Femur (tissue), 1 donor: Measurements from ENCODE around the gene MMP27.
"Not testable (repeated sequence)": the region's sequence is repeated elsewhere in the genome, so short reads cannot be mapped to it uniquely, and the experiment has no call there.

Experiments used
- DNase-seq: peaks from one replicate; pipeline ENCODE4 v3.0.0-alpha.2; 2017

The MMP27 gene, protein sequence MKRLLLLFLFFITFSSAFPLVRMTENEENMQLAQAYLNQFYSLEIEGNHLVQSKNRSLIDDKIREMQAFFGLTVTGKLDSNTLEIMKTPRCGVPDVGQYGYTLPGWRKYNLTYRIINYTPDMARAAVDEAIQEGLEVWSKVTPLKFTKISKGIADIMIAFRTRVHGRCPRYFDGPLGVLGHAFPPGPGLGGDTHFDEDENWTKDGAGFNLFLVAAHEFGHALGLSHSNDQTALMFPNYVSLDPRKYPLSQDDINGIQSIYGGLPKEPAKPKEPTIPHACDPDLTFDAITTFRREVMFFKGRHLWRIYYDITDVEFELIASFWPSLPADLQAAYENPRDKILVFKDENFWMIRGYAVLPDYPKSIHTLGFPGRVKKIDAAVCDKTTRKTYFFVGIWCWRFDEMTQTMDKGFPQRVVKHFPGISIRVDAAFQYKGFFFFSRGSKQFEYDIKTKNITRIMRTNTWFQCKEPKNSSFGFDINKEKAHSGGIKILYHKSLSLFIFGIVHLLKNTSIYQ

GRCh38 chr11:102705626-102706025 lies at the start of gene MMP27:
MMP27 (minus strand) TSS chr11:102705769; CDS start chr11:102705714, 55 bp downstream.
- no peak for DNase-seq

- DNase-seq = no peak
Measured at GRCh38 chr11:102753267-102753666, 47.7 kb upstream of the MMP27 start.

DNA sequence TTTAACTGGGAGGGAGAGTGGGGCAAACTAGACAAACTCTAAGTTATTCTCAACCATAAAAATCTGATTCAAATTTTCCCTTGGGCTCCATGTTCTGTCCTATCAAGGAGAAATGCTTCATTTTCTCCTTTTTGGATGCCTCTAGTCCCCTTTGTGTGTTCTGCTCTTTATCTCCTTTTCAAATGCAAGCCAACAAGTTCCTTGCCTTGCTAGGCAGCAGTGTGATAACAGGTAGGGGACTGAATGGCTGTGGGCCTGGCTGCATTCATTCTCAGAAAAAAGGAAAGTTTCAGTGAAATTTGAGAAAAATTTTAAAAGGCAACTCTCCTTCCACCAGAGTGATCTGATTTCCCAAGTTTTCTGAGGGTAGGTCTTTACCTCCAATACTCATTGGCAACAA lies 46.1 kb upstream of the MMP27 start:
- no peak for DNase-seq

- DNase-seq = no peak
Measured at GRCh38 chr11:102749101-102749722, 43.6 kb upstream of the MMP27 start.

DNA sequence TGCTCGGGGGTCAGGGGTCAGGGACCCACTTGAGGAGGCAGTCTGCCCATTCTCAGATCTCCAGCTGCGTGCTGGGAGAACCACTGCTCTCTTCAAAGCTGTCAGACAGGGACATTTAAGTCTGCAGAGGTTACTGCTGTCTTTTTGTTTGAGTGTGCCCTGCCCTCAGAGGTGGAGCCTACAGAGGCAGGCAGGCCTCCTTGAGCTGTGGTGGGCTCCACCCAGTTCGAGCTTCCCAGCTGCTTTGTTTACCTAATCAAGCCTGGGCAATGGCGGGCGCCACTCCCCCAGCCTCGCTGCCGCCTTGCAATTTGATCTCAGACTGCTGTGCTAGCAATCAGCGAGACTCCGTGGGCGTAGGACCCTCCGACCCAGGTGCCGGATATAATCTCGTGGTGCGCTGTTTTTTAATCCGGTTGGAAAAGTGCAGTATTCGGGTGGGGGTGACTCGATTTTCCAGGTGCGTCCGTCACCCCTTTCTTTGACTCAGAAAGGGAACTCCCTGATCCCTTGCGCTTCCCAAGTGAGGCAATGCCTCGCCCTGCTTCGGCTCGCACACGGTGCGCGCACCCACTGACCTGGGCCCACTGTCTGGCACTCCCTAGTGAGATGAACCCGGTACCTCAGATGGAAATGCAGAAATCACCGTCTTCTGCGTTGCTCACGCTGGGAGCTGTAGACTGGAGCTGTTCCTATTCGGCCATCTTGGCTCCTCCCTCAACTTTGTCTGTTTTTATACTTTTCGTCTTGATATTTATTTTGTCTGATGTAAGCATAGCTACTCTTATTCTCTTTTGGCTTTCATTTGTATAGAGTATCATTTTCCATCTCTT lies 41.4 kb upstream of the MMP27 start:
- not testable (repeated sequence) for DNase-seq

DNA sequence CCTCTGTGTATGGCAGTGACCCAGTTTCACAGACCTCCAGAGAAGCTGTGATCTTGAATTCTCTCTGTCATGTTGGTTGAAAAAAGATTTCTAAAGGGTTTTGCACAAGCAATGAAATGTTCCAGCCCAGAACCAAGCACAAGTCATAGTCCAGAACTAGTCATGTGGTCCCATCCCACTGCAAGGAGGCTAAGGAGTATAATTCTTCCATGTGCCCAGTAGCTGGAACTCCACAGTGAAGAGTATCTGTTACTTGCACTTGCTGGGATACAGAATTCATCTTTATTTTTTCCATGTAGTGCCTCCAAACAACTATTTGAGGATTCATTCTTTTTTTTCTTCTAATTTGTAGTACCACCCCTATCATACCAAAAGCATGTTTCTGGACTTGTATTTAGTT lies 29.1 kb upstream of the MMP27 start:
- DNase-seq = no peak

GRCh38 chr11:102733232-102733875 lies 27.8 kb upstream of the MMP27 start:
- DNase-seq = peak; percentile 24

DNA sequence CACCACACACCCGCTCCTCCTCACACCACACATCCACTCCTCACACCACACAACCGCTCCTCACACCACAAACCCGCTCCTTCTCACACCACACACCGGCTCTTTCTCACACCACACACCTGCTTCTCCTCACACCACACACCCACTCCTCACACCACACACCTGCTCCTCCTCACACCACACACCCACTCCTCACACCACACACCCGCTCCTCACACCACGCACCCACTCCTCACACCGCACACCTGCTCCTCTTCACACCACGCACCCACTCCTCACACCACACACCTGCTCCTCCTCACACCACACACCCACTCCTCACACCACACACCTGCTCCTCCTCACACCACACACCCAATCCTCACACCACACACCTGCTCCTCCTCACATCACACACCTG lies 25.4 kb upstream of the MMP27 start:
- not testable (repeated sequence) for DNase-seq

DNA sequence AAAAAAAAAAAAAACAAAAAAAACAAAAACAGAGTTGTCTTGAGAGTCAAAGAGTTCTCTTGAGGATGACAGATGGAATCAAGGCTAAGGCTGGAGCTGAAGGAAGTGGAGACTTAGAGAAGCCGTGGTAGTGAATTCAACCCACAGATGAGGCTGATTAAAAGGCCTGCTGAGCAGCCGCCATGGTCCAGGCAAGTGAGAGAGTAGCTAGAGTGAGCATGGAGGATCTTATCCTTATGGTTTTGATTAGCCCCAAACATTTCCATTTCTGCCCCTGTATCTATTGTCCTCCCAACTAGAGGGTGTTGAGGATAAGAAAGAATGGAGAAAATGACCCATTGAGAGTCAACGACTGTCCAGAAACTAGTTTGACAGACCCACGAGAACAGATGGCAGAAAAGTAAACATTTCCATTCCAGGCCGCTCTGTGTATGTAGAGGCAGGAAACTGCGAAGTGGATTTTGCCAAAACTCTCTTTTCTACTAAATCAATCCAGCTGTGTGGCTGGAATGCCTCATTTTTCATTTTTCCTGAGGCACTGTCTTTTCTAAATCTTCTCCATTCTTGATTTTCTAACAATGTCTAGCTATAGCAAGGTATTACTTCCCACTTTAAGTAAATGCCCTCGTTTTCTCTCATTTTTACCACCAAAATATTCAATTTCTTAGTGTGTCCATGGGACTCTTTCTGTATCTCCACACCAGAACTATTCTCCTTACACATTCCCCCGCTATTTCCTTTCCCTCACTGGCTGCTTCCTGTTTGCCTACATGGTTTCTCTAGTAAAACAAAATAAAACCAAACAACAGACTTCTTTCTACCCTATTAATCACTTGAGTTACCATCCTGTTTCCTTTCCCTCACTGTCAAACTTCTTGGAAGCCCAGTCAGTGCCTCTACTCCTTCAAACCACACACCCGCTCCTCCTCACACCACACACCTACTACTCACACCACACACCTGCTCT lies 24.6 kb upstream of the MMP27 start:
- no peak for DNase-seq

- no peak for DNase-seq
Measured at GRCh38 chr11:102727890-102728289, 22.3 kb upstream of the MMP27 start.

DNA sequence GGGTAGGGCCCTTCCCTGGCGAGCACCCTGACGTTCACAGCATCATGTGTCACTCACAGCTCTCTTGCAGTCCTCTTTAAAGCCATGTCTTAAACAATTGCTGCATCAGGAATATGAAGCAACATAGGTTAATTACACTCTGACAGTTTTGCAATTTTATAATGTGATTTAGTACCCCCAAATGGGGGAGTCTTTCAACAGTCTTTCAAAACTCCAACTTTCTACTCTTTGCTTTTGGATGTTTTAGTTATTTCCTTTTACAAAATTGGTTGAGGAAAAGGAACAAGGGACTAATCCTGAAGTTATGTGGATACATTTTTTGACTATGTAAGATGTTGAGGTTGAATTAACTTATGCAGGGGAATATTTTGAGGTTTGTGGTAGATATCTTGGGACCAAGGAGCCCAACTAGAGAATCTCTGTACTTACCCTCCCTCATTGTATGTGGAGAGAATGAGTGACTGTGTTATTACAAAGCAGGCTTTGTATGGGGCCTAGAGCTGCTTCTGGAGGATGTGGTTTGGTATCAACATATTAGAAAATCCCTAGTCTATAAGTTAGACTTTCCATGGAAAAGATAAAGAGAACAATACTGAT lies 19.4 kb upstream of the MMP27 start, which contains the start of gene MMP8:
MMP8 (minus strand) TSS at position 51 of the 597 bp plus-strand sequence. CDS start 99 bp downstream, outside the sequence.
- no peak for DNase-seq

DNA sequence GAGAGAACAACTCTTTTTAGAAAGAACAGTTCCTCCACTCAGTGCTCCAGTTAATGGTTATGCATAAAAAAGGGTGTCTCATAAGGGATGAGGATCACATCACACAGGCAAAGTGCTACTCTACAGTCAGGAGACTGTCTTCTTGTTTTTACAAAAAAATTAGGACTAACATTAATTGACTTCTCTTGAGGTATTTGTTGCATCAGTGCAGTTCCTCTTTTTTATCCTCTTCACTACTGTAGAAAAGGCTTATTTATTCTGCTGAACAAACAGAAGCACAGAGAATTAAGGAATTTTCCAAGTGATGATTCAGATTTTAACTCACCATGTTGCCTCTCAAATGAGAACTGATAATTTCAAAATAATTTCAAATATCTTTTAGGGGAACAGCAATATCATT lies 17.3 kb upstream of the MMP27 start:
- DNase-seq = no peak

- no peak for DNase-seq
Measured at GRCh38 chr11:102719620-102720277, 14.2 kb upstream of the MMP27 start.

- DNase-seq = no peak
Measured at GRCh38 chr11:102717280-102717679, 11.7 kb upstream of the MMP27 start.

DNA sequence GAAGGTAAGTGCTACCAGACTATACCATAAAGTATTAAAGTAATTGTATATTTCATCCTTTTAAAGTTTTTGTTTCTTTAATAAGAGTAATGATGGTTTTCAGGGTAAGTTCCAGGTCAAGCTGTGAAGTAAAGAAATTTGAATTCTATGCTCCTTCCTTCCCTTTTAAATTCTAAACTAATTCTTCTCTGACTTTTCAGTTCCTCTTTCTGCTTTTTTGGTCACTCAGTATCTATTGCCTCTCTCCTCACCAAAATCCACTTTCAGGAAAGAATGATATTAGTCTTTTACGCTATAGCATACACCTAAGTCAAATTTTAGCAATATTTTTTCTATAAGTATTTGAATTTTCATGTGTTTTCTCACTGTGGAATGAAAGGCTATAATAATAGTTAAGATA lies 11.0 kb upstream of the MMP27 start:
- no peak for DNase-seq

- DNase-seq = no peak
Measured at GRCh38 chr11:102712137-102712536, 6.6 kb upstream of the MMP27 start.

DNA sequence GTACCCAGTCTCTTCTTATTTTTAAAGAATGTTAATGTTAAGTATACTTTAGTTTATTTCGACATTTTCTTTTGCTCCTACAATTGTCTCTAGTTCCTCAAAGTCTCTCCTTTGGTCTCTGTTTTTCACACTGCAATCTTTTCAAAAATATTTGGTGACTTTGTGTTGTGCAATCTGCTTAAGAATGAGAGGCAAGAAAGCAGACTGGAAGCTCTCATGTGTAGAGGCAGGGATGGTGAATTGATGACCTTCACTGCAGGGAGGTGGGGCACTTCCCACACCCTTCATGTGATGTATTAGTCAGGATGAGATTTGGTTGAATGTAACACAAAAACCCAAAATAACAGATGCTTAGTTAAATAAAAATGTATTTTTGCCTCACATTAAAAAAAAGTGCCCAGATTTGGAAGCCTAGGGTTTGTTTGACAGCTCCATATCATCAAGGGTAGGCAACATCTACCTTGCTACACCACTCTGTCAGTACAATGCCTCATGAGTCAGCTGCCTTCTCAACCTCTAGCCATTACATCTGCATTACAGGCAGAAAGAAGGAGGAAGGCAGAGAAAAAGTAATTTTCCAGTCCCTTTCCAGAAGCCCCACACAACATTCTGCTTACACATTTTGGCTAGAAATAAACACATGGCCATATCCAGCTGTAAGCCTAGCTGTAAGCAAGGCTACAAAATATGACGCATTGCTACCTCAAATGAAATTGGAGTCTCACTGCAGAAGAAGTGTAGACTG lies 3.8 kb upstream of the MMP27 start:
- DNase-seq = no peak

GRCh38 chr11:102708654-102709053 lies 3.1 kb upstream of the MMP27 start:
- no peak for DNase-seq

DNA sequence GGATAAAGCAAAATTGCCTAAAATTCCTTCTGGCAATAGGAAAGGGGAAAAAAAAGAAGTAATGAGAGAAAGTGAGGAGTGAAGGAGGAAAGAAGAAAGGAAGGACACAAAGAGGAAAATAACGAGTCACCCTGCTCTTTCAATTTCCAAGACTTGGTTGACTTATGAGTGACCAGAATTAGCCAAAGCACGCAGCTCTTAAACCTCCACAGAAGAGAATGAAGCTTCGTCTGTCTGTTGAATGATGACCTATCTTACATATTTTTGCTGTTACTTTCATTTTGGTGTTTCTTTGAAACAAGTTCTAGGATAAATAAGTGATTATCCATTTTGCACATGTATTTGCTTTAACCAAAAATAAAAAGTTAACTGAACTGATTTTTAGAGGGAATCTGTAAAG lies 728 bp downstream of the MMP27 start:
- DNase-seq = no peak
